SK-N-SH treated with all-trans-retinoic acid at 6 μM for 48 hours (cell line): Measurements from ENCODE around the gene TSHZ1.

ENCODE experiments used
- BACH2 ChIP-seq: fragments of 250-450 bp; sonication (Bioruptor Pico); IDR thresholded peaks from 2 replicates; pipeline ENCODE4 v1.9.0; 2021; ENCODE audit warnings: mild to moderate bottlenecking, borderline replicate concordance
- CSDC2 ChIP-seq: fragments of 250-450 bp; sonication (Bioruptor Pico); IDR thresholded peaks from 2 replicates; pipeline ENCODE4 v1.5.0; 2020; ENCODE audit warnings: mild to moderate bottlenecking, moderate library complexity
- ESRRG ChIP-seq: fragments of 250-450 bp; sonication (Bioruptor Pico); IDR thresholded peaks from 2 replicates; pipeline ENCODE4 v1.6.1; 2021; ENCODE audit warnings: mild to moderate bottlenecking
- GLIS3 ChIP-seq: fragments of 250-450 bp; sonication (Bioruptor Pico); IDR thresholded peaks from 2 replicates; pipeline ENCODE4 v1.5.0; 2020; ENCODE audit warnings: mild to moderate bottlenecking, moderate library complexity
- ISL1 ChIP-seq: fragments of 250-450 bp; sonication (Bioruptor Pico); IDR thresholded peaks from 2 replicates; pipeline ENCODE4 v2.1.2; 2022; ENCODE audit warnings: mild to moderate bottlenecking, moderate library complexity
- PPARA ChIP-seq: fragments of 250-450 bp; sonication (Bioruptor Pico); IDR thresholded peaks from 2 replicates; pipeline ENCODE4 v1.5.0; 2020; ENCODE audit warnings: mild to moderate bottlenecking, borderline replicate concordance
- RARB ChIP-seq: fragments of 250-450 bp; sonication (Bioruptor Pico); IDR thresholded peaks from 2 replicates; pipeline ENCODE4 v1.8.0; 2021; ENCODE audit warnings: mild to moderate bottlenecking, moderate library complexity
- TCF4 ChIP-seq: fragments of 250-450 bp; sonication (Bioruptor Pico); IDR thresholded peaks from 2 replicates; pipeline ENCODE4 v1.8.0; 2021; ENCODE audit warnings: mild to moderate bottlenecking, moderate library complexity, borderline replicate concordance
- TOX ChIP-seq: fragments of 250-450 bp; sonication (Bioruptor Pico); IDR thresholded peaks from 2 replicates; pipeline ENCODE4 v1.8.0; 2021; ENCODE audit warnings: mild to moderate bottlenecking, moderate library complexity, borderline replicate concordance
- ZC3H10 ChIP-seq: fragments of 250-450 bp; sonication (Bioruptor Pico); IDR thresholded peaks from 2 replicates; pipeline ENCODE4 v1.5.1; 2021; ENCODE audit warnings: mild to moderate bottlenecking, moderate library complexity
- ZFP30 ChIP-seq: fragments of 450-650 bp; formaldehyde crosslinking; IDR thresholded peaks from 2 replicates; pipeline ENCODE4 v1.5.0; 2022; ENCODE audit warnings: mild to moderate bottlenecking, moderate library complexity
- ZNF565 ChIP-seq: fragments of 450-650 bp; formaldehyde crosslinking; conservative IDR thresholded peaks from 2 replicates; pipeline ENCODE4 v1.5.0; 2020; ENCODE audit warnings: low read depth, mild to moderate bottlenecking, moderate library complexity
- ZNF70 ChIP-seq: fragments of 450-650 bp; formaldehyde crosslinking; IDR thresholded peaks from 2 replicates; pipeline ENCODE4 v1.5.0; 2020; ENCODE audit warnings: mild to moderate bottlenecking, moderate library complexity
- TF ChIP-seq, protein P1 (sequence below): fragments of 250-450 bp; sonication (Bioruptor Pico); IDR thresholded peaks from 2 replicates; pipeline ENCODE4 v1.5.1; 2020; ENCODE audit warnings: low read depth, mild to moderate bottlenecking, moderate library complexity

DNA sequence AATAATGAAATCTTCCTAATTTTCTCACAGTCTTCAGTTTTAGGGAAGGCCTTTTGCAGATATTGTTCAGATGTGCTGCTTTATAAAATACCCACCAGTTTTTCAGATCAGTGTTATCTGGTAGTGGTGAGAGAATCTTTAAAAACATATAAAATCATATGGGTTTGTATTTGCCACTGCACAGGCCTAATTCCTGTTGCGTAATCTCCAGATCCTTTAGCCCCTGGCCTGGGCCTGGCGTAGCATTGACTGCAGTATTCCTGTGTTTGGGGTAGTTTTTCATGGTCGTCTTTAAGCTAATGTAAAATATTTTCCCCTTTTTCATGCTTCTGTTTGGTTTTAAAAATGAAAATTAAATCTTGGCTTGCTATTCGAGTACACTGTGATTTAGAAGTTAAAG lies 43.2 kb downstream of the TSHZ1 start:
- TF ChIP-seq, protein P1, sequence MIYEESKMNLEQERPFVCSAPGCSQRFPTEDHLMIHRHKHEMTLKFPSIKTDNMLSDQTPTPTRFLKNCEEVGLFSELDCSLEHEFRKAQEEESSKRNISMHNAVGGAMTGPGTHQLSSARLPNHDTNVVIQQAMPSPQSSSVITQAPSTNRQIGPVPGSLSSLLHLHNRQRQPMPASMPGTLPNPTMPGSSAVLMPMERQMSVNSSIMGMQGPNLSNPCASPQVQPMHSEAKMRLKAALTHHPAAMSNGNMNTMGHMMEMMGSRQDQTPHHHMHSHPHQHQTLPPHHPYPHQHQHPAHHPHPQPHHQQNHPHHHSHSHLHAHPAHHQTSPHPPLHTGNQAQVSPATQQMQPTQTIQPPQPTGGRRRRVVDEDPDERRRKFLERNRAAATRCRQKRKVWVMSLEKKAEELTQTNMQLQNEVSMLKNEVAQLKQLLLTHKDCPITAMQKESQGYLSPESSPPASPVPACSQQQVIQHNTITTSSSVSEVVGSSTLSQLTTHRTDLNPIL (CRISPR knock-in tag): no peak
- no peak for TF ChIP-seq ZNF565
- TF ChIP-seq TCF4: no peak
- TF ChIP-seq BACH2 (CRISPR knock-in tag): no peak
- TF ChIP-seq ZNF70: no peak
- TF ChIP-seq RARB (CRISPR knock-in tag): no peak
- TF ChIP-seq ESRRG (CRISPR knock-in tag): no peak
- no peak for TF ChIP-seq ZFP30
- no peak for TF ChIP-seq CSDC2 (CRISPR knock-in tag)
- TF ChIP-seq ZC3H10 (CRISPR knock-in tag): no peak
- no peak for TF ChIP-seq GLIS3 (CRISPR knock-in tag)
- no peak for TF ChIP-seq ISL1 (CRISPR knock-in tag)
- TF ChIP-seq TOX: no peak
- TF ChIP-seq PPARA: no peak
